ENCODE data around the gene CEACAM4.

Gene CEACAM4

DNA sequence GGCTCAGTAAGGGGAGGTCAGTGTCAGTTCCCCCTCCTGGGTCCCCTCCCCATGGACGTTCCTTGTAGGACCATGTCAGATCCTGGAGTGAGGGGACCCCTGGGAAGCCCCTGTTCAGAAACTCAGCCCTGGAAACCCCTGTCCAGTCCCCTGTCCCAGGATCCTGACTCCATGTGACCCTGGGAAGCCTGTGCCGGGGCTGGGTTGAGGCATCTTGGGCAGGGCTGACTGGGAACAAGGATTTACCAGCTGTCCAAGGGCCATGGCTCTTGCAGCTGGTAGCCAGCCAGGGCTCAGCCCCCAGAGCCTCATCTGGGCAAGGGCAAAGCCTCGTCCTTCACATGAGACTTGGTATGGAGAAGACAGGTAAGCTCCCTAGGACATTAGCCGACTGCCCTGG lies 25.1 kb downstream of the CEACAM4 start:
- no peak for TF ChIP-seq POLR2A (IDR thresholded peaks at IDR 0.05; ENCODE audit: extremely low read depth, insufficient read length)
- TF ChIP-seq MYC (IDR thresholded peaks at IDR 0.05; ENCODE audit: low read depth, low read length): no peak
- TF ChIP-seq, protein P1, sequence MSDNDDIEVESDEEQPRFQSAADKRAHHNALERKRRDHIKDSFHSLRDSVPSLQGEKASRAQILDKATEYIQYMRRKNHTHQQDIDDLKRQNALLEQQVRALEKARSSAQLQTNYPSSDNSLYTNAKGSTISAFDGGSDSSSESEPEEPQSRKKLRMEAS (IDR thresholded peaks at IDR 0.05; ENCODE audit: low read depth, low read length): no peak
- no peak for TF ChIP-seq CTCF (IDR thresholded peaks at IDR 0.05; ENCODE audit: low read depth, low read length)
- DNase-seq (ENCODE audit: low read depth): no peak
- no peak overlapping the region for H3K4me3 ChIP-seq (ENCODE audit: low read depth, low read length)

DNA sequence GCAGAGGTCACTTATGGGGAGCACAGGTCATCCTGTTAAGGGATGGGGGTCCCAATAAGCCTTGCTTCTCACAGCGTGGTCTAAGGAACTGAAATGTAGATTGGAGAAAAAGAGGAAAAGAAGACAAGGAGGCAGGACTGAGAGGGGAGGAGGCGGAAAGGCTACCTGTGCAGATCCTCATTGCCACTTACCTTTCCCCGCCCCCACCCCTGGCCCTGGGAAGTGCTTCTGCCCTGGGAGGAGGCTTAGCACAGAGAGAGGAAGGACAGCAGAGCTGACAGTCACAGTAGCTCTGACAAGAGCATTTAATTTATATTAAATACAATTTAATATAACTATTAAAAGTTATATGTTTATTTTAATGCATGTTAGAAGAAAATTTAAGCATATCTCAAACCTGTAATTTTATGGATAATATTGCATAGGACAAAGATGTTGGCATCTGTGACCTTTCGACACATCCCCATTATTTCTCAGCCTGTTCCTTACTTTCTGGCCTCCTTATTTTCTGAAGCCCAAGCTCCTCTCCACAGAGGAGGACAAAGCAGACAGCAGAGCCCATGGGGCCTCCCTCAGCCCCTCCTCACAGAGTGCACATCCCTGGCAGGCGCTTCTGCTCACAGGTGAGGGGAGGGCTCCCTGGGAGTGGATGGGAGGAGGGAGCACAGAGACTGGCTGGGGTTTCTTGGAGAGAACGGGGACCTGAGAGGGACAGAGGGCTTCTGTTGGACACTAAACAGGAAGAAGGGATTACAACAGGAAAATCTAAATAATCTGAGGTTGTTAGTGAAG lies 27.5 kb downstream of the CEACAM4 start:
- no peak for TF ChIP-seq CTCF (IDR thresholded peaks at IDR 0.05; ENCODE audit: low read depth, low read length)
- TF ChIP-seq MYC (IDR thresholded peaks at IDR 0.05; ENCODE audit: low read depth, low read length): no peak
- no peak for TF ChIP-seq POLR2A (IDR thresholded peaks at IDR 0.05; ENCODE audit: extremely low read depth, insufficient read length)
- TF ChIP-seq, protein P1 (IDR thresholded peaks at IDR 0.05; ENCODE audit: low read depth, low read length): no peak
- DNase-seq (ENCODE audit: low read depth): no peak
- no peak overlapping the region for H3K4me3 ChIP-seq (ENCODE audit: low read depth, low read length)

GRCh38 chr19:41597600-41598041 lies 29.3 kb downstream of the CEACAM4 start:
- TF ChIP-seq, protein P1 (IDR thresholded peaks at IDR 0.05; ENCODE audit: low read depth, low read length): 0 out of 2 replicates have a peak, but pooled peaks have one; percentile 29
- TF ChIP-seq MYC (IDR thresholded peaks at IDR 0.05; ENCODE audit: low read depth, low read length): no peak
- TF ChIP-seq POLR2A (IDR thresholded peaks at IDR 0.05; ENCODE audit: extremely low read depth, insufficient read length): no peak
- TF ChIP-seq CTCF (IDR thresholded peaks at IDR 0.05; ENCODE audit: low read depth, low read length): peak; percentile 76
- no peak overlapping the region for H3K4me3 ChIP-seq (ENCODE audit: low read depth, low read length)
- peak; percentile 66 for DNase-seq (ENCODE audit: low read depth)

DNA sequence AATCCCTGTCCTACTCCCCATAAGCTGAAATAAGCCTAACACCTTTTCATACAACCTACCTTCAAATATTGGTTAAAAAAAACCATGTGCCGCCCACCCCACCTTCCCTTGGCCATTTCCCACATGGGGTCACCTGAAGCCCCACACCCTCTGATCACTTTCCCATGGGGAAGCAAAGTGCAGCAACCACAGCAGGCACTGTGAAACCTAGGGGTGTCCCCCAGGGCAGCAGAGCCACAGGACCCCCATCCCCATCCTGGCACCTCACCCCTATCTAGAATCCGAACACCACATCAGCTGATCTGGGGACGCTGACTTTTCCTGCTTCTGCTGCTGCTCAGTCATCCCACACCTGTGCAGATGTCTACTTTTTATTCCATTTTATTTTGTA lies 31.0 kb downstream of the CEACAM4 start:
- no peak for DNase-seq (ENCODE audit: low read depth)
- TF ChIP-seq CTCF (IDR thresholded peaks at IDR 0.05; ENCODE audit: low read depth, low read length) (no peak), MYC (IDR thresholded peaks at IDR 0.05; ENCODE audit: low read depth, low read length) (no peak), POLR2A (IDR thresholded peaks at IDR 0.05; ENCODE audit: extremely low read depth, insufficient read length) (no peak)
- TF ChIP-seq, protein P1 (IDR thresholded peaks at IDR 0.05; ENCODE audit: low read depth, low read length): no peak
- H3K4me3 ChIP-seq (ENCODE audit: low read depth, low read length): no peak overlapping the region

GRCh38 chr19:41595258-41595889 lies 31.5 kb downstream of the CEACAM4 start:
- H3K4me3 ChIP-seq (ENCODE audit: low read depth, low read length): no peak overlapping the region
- peak; percentile 64 for DNase-seq (ENCODE audit: low read depth)
- TF ChIP-seq POLR2A (IDR thresholded peaks at IDR 0.05; ENCODE audit: extremely low read depth, insufficient read length): no peak
- peak; percentile 40 for TF ChIP-seq CTCF (IDR thresholded peaks at IDR 0.05; ENCODE audit: low read depth, low read length)
